HG02981 (cell line): Measurements from ENCODE around the gene SHISA3.

Source experiments
- ATAC-seq: cut with Tn5 transposase; IDR thresholded peaks from one replicate; pipeline ENCODE4 v1.9.1; 2021; ENCODE audit warnings: mild to moderate bottlenecking, moderate library complexity; ENCODE audit not compliant: unreplicated experiment

Gene SHISA3

GRCh38 chr4:42442601-42443000 lies 45.3 kb downstream of the SHISA3 start:
- no peak for ATAC-seq

GRCh38 chr4:42445038-42445437 lies 47.8 kb downstream of the SHISA3 start:
- no peak for ATAC-seq

GRCh38 chr4:42446823-42447222 lies 49.5 kb downstream of the SHISA3 start:
- no peak for ATAC-seq
